Keratinocyte (primary cell): ENCODE results near the gene DSG2.

Source experiments
- EZH2 ChIP-seq: IDR thresholded peaks from one replicate; pipeline ENCODE4 v1.6.1; 2012; ENCODE audit warnings: inconsistent platforms, mild to moderate bottlenecking, low read length, moderate library complexity
- TF ChIP-seq, protein P1 (sequence below), 3 experiments: IDR thresholded peaks in 1 of 3; conservative IDR thresholded peaks in 1 of 3; optimal IDR thresholded peaks in 1 of 3; 2 replicates in 2 of 3; 3 replicates in 1 of 3; pipeline versions ENCODE3 to v1.5.1; 2011; ENCODE audit warnings: low read length in 3 of 3, mild to moderate bottlenecking in 3 of 3, moderate library complexity in 2 of 3, control low read depth in 1 of 3, inconsistent platforms in 1 of 3; ENCODE audit not compliant: insufficient read depth in 2 of 3; ENCODE audit errors: extremely low read depth in 1 of 3

DNA sequence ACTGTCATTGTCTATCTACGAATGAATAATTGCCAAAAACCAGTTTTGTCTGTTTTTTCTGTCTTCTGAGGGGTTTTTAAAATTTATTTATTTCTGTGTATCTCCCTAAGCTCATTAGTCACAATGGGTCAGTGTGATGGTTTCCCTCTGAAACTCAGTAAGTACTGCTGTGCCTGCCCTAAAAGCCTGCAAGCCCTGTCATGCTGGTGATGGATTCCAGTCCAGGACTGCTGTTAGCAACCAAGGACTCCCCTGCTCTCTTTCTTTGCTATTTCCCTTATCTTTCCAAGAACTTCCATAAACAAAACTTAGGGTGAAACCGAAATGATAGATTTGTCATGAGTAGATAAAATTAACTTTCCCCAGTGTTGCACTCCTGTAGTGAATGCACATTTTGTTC, 11.8 kb upstream of the DSG2 start:
- no peak for TF ChIP-seq EZH2
- TF ChIP-seq, protein P1, sequence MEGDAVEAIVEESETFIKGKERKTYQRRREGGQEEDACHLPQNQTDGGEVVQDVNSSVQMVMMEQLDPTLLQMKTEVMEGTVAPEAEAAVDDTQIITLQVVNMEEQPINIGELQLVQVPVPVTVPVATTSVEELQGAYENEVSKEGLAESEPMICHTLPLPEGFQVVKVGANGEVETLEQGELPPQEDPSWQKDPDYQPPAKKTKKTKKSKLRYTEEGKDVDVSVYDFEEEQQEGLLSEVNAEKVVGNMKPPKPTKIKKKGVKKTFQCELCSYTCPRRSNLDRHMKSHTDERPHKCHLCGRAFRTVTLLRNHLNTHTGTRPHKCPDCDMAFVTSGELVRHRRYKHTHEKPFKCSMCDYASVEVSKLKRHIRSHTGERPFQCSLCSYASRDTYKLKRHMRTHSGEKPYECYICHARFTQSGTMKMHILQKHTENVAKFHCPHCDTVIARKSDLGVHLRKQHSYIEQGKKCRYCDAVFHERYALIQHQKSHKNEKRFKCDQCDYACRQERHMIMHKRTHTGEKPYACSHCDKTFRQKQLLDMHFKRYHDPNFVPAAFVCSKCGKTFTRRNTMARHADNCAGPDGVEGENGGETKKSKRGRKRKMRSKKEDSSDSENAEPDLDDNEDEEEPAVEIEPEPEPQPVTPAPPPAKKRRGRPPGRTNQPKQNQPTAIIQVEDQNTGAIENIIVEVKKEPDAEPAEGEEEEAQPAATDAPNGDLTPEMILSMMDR (optimal IDR thresholded peaks at IDR 0.05 in 1 of 3, IDR thresholded peaks at IDR 0.05 in 1 of 3, conservative IDR thresholded peaks at IDR 0.05 in 1 of 3; ENCODE audit: extremely low read depth in 1 of 3, insufficient read depth in 2 of 3, low read length in 3 of 3) = no peak
